GM18508 (cell line): ENCODE results near the gene DUSP15.

Experiments
- ATAC-seq: cut with Tn5 transposase; IDR thresholded peaks from one replicate; pipeline ENCODE4 v1.9.1; 2021; ENCODE audit warnings: moderate number of reproducible peaks; ENCODE audit not compliant: insufficient read depth, unreplicated experiment

The DUSP15 gene

GRCh38 chr20:31896049-31896448 is 25.7 kb upstream of the DUSP15 start:
- no peak for ATAC-seq

GRCh38 chr20:31894980-31895675 is 24.8 kb upstream of the DUSP15 start:
- no peak for ATAC-seq

- no peak for ATAC-seq
Observed at GRCh38 chr20:31890646-31891045, 20.3 kb upstream of the DUSP15 start.

GRCh38 chr20:31883829-31884228 is 13.5 kb upstream of the DUSP15 start:
- ATAC-seq = no peak

DNA sequence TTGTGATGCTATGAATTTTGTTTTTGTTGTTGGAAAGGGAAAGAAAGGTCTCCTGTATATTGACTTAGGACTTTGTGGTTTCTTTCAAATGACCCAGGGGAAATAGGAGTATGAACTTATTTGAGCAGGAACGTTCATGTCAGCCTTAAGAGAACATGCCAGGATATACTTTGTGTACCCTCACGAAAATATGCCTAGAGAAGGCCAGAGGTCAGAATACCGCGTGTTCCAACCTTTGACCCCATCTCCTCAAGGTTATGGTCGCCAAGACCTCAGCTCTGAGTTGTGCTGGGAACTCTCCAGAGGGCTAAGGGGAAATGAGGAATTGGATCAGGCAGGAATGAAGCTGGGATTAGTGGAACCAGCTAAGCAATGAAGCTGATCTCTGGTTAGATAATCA is 11.6 kb upstream of the DUSP15 start:
- ATAC-seq = no peak

- ATAC-seq = no peak
Observed at GRCh38 chr20:31879143-31879987, 9.0 kb upstream of the DUSP15 start.

GRCh38 chr20:31877684-31878083 is 7.4 kb upstream of the DUSP15 start:
- ATAC-seq = no peak

DNA sequence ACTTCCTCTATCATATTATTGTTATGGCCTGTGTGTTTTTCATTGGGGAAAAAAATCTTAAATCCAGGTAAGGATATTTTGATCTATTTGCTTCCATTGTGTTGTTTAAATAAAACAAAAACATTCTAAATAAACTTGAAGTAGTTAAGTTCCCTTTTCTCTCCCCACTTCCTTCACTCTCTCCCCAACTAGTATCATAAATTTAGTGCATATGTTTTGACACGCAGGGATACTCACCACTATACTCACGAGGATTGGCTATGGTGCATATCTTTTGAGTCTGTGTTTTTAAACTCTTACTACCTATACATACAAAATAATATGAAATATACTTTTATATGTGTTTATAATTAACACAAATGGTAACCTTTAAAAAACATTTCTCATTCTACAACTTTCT is 5.3 kb upstream of the DUSP15 start:
- no peak for ATAC-seq

GRCh38 chr20:31872406-31872805 is 2.1 kb upstream of the DUSP15 start:
- no peak for ATAC-seq

DNA sequence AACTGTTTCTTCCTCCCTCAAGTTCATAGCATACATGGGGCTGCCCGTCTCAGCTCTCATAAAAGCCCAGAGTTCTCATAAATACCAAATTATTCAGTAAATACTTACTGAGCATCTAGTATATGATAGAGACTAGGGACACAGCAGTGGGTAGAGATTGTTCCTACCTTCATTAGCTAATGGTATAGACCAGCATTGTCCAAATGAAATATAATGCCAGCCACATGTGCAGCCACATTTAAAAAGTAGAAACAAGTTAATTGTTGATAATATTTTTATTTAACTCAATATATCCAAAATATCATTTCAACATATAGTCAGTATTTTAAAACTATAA is 1.3 kb upstream of the DUSP15 start:
- ATAC-seq = no peak

DNA sequence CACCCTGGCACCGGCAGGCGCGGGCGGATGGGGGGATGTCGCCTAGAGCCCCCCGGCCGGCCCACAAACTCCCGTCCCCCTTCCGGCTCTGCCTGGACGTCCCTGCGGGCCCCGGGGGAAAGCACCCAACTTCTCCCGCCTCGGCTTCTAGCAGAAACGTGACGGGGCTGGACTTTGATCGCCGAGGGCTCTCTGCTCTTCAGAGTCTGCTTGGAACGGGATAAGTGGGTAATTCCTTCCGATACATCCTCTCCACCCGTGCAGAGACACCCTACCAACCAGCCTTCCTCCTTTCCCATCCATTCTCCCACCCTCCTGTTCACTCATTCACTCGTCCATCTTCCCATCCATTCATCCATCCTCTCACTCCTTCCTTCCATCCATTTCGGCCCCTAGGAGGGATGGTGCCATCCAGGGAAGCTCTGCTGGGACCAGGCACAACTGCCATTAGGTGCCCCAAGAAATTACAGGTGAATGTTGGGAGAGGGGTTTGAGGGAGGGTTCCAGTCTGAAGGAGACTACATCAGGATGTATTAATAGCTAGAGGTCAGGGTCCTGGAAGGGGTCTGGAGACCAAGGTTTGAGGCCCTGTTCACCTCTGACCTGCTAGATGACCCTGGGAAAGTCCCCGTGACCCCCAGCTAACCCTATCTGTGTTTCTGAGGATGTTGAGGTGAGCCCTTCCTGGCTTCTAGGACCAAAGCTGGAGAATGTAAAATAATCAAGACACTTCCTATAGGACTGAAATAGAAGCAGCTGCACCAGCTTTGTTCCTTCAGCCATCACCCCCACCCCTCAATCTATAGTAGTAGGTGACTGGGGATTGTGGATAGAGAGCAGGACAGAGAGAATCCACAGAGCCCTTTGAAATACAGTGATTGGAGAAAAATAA is 645 bp upstream of the DUSP15 start:
- ATAC-seq = no peak

GRCh38 chr20:31869673-31869941 is 720 bp downstream of the DUSP15 start:
- ATAC-seq = no peak

- ATAC-seq = no peak
Observed at GRCh38 chr20:31868853-31869672, 1.3 kb downstream of the DUSP15 start.

- no peak for ATAC-seq
Observed at GRCh38 chr20:31866221-31866620, 4.1 kb downstream of the DUSP15 start.

GRCh38 chr20:31864521-31865400 is 5.6 kb downstream of the DUSP15 start:
- ATAC-seq = no peak

DNA sequence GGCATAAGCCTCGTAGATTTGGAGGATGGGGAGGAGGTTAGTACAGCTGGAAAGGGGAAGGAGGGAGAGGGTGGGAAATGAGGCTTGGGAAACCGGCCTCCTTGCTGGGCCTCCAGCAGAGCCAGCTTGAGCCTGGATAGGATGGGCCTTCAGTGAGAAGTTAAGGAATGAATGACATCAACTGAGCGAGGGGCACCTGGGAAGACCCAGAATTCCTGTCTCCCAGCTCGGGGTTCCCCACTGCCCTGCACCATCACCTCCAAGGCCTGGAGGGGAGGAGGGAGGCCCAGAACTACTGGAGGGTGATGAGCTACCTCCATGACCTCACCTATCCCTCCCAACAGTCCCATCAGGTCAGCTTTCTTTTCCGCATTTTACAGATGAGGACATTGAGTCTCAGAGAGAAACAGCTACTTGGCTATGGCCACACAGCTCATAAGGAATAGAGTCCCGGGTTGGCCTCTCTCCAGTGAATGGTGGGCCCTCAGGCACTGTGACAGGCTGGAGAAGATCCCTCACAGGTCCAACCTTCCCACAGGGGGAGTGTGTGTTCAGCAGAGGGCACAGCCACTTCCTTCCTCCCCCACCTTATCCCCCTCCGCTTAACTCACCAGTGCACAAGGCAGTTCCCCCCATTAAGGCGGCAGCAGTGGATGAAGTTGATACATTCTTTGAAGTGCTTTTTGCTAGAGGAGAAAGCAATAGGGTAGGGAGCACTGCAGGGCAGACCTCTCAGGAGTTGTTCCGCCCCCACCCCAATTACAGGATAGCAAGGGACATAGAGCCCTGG is 6.8 kb downstream of the DUSP15 start:
- no peak for ATAC-seq

DNA sequence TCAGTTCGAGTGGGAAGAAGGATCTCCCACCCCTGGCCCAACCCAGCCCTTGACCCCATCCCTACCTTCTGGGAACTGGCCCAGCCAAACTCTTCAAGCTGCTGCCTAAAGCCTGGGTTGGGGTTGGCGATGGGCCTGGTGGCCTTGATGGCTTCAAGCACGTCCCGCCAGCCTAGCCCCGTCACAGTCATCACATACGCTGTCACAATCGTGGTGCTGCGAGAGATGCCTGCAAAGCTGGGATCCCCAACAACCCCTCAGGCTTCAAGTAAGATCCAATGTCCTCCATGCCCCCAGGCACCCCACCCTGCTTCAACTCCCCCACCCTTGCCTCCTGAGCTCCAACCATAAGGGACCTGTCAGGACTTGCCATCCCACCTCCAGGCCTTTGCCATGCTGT is 7.8 kb downstream of the DUSP15 start:
- no peak for ATAC-seq

DNA sequence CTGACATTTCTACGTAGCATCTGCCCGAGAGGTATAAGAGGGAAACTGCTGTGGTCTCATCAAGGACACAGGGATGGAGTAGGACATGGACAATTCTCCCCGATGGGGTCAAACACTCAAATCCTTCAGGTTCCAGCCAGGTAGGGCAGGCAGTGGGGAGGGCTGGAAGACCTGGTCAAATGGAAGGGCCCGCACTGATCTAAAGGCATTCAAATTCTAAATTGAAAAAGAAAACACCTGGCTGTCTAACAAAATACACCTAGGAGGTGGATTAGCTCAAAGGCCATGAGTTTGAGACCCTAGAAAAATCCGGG is 8.2 kb downstream of the DUSP15 start:
- no peak for ATAC-seq
